IPS DF 4.7 (cell line): Measurements from ENCODE around the gene PIBF1.
"Not testable (repeated sequence)": the region's sequence is repeated elsewhere in the genome, so short reads cannot be mapped to it uniquely, and the experiment has no call there.

Experiments
- DNase-seq: peaks from one replicate; pipeline ENCODE4 v3.0.0-alpha.2; 2013; ENCODE audit warnings: low spot score; ENCODE audit errors: extremely low read depth

PIBF1 gene

GRCh38 chr13:72911981-72912380, 130.0 kb downstream of the PIBF1 start:
- no peak for DNase-seq

GRCh38 chr13:72920097-72920496, 138.2 kb downstream of the PIBF1 start:
- DNase-seq = no peak

GRCh38 chr13:72931311-72931710, 149.4 kb downstream of the PIBF1 start:
- DNase-seq = no peak

GRCh38 chr13:72932250-72932649, 150.3 kb downstream of the PIBF1 start:
- DNase-seq = no peak

GRCh38 chr13:72946267-72946666, 164.3 kb downstream of the PIBF1 start:
- DNase-seq = not testable (repeated sequence)

- DNase-seq = no peak
Observed at GRCh38 chr13:72952529-72953141, 170.7 kb downstream of the PIBF1 start.

GRCh38 chr13:72953391-72953965, 171.5 kb downstream of the PIBF1 start:
- no peak for DNase-seq

- DNase-seq = no peak
Observed at GRCh38 chr13:72959643-72960042, 177.7 kb downstream of the PIBF1 start.

GRCh38 chr13:72960114-72960513, 178.2 kb downstream of the PIBF1 start:
- DNase-seq = no peak

GRCh38 chr13:72960541-72960940, 178.6 kb downstream of the PIBF1 start:
- no peak for DNase-seq

GRCh38 chr13:72963762-72964161, 181.8 kb downstream of the PIBF1 start:
- DNase-seq = no peak

GRCh38 chr13:72970301-72970880, 188.5 kb downstream of the PIBF1 start:
- DNase-seq = no peak

- no peak for DNase-seq
Observed at GRCh38 chr13:72970956-72971355, 189.0 kb downstream of the PIBF1 start.

GRCh38 chr13:72973234-72973633, 191.3 kb downstream of the PIBF1 start:
- no peak for DNase-seq

- no peak for DNase-seq
Observed at GRCh38 chr13:72983085-72983768, 201.3 kb downstream of the PIBF1 start.

- DNase-seq = no peak
Observed at GRCh38 chr13:72985610-72986009, 203.7 kb downstream of the PIBF1 start.

- DNase-seq = no peak
Observed at GRCh38 chr13:72986197-72986596, 204.3 kb downstream of the PIBF1 start.

- DNase-seq = no peak
Observed at GRCh38 chr13:72990953-72991352, 209.0 kb downstream of the PIBF1 start.

- DNase-seq = no peak
Observed at GRCh38 chr13:72998012-72998411, 216.1 kb downstream of the PIBF1 start.

GRCh38 chr13:73000027-73000674, 218.2 kb downstream of the PIBF1 start:
- no peak for DNase-seq

- DNase-seq = no peak
Observed at GRCh38 chr13:73001971-73002370, 220.0 kb downstream of the PIBF1 start.

GRCh38 chr13:73011751-73012150, 229.8 kb downstream of the PIBF1 start:
- no peak for DNase-seq
